HFF-Myc (cell line): Measurements from ENCODE around the gene MED8.

Source experiments
- DNase-seq: peaks from one replicate; pipeline ENCODE4 v3.0.0-alpha.2; 2011; ENCODE audit warnings: low read depth; ENCODE audit errors: extremely low read depth
- H3K4me3 ChIP-seq: replicated peaks from 2 replicates; pipeline ENCODE4 v1.5.1; 2011; ENCODE audit warnings: low read depth, mild to moderate bottlenecking, control low read depth, low read length
- TF ChIP-seq, protein P1 (sequence below): IDR thresholded peaks from 2 replicates; pipeline ENCODE4 v1.5.1; 2012; ENCODE audit warnings: mild to moderate bottlenecking, low read depth, low read length, control low read depth; ENCODE audit errors: missing control alignments

The MED8 gene, protein sequence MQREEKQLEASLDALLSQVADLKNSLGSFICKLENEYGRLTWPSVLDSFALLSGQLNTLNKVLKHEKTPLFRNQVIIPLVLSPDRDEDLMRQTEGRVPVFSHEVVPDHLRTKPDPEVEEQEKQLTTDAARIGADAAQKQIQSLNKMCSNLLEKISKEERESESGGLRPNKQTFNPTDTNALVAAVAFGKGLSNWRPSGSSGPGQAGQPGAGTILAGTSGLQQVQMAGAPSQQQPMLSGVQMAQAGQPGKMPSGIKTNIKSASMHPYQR

DNA sequence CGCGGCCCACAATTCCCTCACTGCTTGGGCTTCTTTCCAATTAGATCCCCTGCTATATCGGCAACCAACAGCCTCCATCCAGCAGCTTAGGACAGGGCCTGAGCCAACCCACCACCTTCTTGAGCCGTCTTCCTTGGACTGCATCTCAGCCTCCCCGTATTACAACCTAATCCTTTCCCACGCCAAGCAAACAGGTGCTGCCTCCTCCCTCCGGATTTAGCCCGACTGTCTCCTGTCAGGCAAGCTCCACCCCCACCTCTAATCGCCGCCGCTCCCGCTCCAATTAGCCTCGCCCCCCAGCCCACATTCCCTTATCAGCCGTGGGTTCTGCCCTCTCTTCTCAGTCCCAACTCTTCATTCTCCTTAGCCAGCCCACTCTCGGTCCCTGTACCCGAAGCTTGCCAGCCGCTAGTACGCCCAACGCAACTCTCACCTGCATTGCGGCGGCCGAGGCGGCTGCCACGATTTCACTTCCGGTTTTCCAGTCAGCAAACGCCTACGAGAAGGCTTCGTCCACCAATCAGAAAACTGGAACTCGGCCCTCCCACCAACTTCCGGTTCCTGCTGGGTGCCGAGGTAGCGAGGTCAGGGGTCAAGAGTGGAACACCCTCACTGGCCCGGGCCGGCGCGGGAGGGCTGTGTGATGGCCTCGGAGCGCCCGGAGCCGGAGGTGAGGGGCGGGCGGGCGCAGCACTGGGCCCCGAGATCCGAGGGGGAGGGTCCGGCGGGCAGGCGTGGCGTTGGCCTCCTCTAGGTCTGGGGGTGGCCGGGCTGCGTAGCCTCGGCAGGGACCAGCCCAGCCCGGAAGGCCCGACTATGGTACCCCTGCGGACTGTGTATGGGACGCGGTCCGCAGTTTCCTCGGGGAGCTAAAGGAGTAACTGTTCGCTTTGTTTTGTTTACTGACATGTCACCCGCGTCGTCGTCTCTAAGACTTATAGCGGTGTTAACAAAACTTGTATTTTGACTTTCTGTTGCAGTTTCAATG, at the start of gene MED8, which contains the start of gene SZT2:
TSS of gene MED8 (minus strand) at position 475 of the 988 bp plus-strand sequence. CDS start at position 439, 36 bp downstream.
TSS of gene SZT2 (plus strand) at position 574 of the 988 bp plus-strand sequence. CDS start at position 644, 70 bp downstream.
- peak within 1 kb of the TSS; percentile 73 for H3K4me3 ChIP-seq
- TF ChIP-seq, protein P1, sequence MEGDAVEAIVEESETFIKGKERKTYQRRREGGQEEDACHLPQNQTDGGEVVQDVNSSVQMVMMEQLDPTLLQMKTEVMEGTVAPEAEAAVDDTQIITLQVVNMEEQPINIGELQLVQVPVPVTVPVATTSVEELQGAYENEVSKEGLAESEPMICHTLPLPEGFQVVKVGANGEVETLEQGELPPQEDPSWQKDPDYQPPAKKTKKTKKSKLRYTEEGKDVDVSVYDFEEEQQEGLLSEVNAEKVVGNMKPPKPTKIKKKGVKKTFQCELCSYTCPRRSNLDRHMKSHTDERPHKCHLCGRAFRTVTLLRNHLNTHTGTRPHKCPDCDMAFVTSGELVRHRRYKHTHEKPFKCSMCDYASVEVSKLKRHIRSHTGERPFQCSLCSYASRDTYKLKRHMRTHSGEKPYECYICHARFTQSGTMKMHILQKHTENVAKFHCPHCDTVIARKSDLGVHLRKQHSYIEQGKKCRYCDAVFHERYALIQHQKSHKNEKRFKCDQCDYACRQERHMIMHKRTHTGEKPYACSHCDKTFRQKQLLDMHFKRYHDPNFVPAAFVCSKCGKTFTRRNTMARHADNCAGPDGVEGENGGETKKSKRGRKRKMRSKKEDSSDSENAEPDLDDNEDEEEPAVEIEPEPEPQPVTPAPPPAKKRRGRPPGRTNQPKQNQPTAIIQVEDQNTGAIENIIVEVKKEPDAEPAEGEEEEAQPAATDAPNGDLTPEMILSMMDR = no peak
- DNase-seq = peak; percentile 78

DNA sequence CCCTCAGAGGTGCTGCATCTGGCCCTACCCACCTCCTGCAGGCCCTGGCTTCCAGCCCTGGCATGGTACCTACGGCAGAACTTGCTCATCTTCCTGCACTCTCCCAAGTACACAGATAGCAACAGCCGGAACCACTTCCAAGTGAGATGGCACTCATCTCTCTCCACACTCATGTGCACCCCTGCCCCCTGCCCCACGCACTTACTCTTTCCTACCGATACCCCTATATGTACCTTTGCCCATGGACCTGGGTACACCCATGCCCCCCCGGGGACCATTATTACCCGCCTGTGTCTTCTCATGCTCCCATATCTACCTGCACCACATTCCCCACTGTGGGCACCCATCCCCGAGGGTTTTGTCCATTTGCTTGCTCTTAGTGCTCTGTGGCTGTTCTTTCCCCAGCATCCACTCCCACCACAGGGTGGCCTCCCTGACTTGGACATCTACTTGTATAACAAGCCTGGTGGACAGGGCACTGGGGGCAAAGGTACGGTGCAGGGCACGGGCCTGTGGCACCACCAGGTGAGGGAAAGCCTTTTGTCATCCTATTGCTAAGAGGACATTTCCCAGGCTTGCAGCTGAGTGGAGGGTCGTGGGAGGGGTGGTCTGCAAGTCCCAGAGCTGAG, 49.5 kb upstream of the MED8 start:
- no peak for DNase-seq
- no peak overlapping the region for H3K4me3 ChIP-seq
- TF ChIP-seq, protein P1 = no peak

DNA sequence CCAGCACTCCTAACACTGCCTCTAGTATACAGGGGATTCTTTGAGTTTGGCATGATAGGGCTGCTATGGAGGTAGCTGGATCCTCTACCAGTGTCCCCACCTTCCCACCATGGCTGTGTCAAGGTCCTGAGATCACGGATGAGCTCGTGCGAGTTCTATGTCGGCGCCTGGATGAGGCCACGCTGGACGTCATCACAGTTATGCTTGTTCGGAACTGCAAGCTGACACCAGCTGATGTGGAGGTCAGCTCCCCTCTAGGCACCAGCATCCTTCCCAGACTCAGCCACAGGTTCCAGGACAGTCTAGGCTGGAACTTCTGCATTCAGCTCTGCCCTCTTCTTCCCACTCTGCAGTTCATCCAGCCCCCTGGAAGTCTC, 49.0 kb upstream of the MED8 start:
- H3K4me3 ChIP-seq = no peak overlapping the region
- DNase-seq = no peak
- TF ChIP-seq, protein P1 = no peak

DNA sequence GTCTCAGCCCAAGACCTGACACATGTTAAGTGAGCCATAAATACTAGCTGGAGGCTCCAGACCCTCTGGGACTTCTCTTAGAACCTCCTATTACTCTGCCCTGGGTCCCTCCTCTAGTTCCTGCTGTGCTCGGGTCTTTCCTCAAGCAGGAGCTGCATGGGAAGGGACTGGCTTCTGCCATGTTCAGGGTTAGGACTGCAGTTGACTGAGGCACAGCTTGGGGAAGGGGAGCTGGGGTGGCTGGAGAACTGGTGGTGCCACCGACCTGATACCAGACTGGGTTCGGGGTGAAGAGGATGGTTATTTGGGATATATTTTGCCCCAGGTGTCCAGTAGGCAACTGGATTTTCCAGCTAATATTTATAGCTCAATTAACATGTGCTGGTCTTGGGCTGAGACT, 48.4 kb upstream of the MED8 start:
- no peak overlapping the region for H3K4me3 ChIP-seq
- TF ChIP-seq, protein P1 = no peak
- DNase-seq = no peak

DNA sequence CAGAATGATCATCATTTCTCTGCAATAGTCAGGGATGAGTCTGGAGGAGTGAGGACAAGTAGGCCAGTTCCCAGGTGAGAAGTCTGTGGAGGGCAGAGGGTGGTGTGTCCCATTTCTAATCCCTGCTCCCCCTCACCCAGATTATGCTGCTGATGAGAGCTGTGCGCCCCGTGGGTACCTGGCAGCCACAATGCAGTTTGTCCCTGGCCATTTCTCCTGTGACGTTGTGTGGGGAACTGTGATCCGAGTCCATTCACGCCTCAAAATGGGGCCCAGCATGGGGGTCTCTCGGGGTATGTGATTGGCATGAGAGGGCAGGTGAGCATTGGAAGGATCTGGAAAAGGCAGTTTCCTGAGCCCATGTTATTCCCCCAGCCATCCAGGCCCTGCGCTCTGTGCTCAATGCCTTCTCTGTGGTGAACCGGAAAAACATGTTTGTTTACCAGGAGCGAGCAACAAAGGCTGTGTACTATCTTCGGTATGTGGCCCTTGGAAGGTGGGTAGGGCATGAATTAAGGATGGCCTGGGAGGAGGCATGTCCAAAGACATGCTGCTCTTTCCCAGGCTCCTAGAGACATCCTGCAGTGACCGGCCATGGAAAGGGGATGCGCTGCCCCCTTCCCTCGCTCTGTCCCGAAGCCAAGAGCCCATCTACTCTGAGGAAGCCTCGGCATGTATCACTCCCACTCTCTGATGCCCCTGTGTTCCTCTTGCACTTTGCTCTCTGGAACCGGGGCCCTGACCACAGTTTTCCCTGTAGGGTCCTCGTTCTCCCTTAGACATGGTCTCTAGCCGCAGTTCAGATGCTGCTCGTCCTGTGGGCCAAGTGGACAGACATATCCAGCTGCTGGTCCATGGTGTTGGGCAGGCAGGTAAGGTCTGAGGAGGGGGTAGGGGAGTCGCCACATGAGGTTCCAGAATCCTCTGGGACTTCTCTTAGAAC, 47.7 kb upstream of the MED8 start:
- H3K4me3 ChIP-seq = no peak overlapping the region
- DNase-seq = no peak
- TF ChIP-seq, protein P1 = no peak

DNA sequence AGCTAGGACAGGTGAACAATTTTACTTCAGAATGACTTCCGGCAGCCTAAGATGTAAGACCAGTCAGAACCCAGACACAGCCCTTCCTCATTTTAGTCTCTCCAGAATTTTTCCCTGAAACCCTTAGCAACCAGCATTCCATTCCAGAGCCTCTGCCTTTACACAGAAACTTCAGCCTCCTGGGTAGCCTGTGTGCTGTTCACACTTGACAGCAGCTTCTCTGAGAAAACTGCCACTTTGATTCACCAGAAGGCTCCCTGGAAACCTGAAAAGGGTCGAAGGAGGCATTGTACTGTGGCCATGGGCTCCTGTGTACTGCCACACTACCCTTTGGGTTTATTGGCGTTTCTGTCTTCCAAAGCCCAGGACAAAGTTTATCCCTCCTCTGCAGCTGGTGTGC, 46.8 kb upstream of the MED8 start:
- H3K4me3 ChIP-seq = no peak overlapping the region
- TF ChIP-seq, protein P1 = no peak
- DNase-seq = no peak
